ENCODE data around the gene DNHD1. TPM values are rescaled to one million over a fixed set of nuclear protein-coding genes. Genes with fewer than 3 reads are reported as not detected.

The DNHD1 gene
- total and polyA plus RNA-seq, 2 experiments from 2014 or later, result 3.6 to 9.6 TPM

DNA sequence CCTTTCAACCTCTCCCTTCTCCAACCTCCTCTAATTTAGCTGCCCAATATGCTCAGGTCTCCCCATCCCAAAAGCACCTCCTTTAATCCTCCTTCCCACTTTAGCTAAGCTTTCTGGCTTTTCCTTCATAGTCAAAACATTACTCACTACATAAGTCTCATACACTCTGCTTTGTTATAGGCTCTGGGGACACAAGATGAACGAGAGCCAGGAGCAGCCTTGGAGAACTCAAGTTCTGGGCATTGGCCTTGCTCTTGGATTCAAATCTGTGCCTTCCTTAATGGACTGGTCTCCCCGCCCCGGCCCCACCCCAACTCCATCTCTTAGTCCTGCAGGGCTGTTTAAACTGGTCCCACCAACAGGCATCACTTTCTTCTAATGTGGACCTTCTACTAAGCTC is 44.9 kb upstream of the DNHD1 start:
- Mint-ChIP-seq H3K36me3 (ENCODE audit: low read depth) (no peaks in the 10 kb centered on the region), H3K9me3 (no peaks in the 10 kb centered on the region), H3K27ac (no peak overlapping the region), H3K4me1 (no peaks in the 10 kb centered on the region), H3K27me3 (ENCODE audit: insufficient read depth, low read depth, poor library complexity) (no peaks in the 10 kb centered on the region), H3K4me3 (no peak overlapping the region)
- H3K36me3 ChIP-seq (ENCODE audit: insufficient read depth), result 0 out of 2 replicates have a peak, but pooled peaks cover 3% of the 10 kb centered on the region
- H3F3A ChIP-seq (replicated peaks; ENCODE audit: low read depth), result no peaks in the 10 kb centered on the region
- H3K79me2 ChIP-seq (replicated peaks; ENCODE audit: insufficient read depth), result no peaks in the 10 kb centered on the region
- no peak overlapping the region for H3K4me3 ChIP-seq
- no peak overlapping the region for H3K27ac ChIP-seq (ENCODE audit: low read depth)
- no peaks in the 10 kb centered on the region for H4K20me1 ChIP-seq (replicated peaks; ENCODE audit: insufficient read depth)
- no peaks in the 10 kb centered on the region for H3K4me1 ChIP-seq (ENCODE audit: insufficient read depth)
- ATAC-seq (no peak), DNase-seq (ENCODE audit: low spot score) (no peak)
- H2AFZ ChIP-seq, result no peak overlapping the region
- no peak for TF ChIP-seq NANOG (IDR thresholded peaks at IDR 0.05; ENCODE audit: borderline replicate concordance)
- no peaks in the 10 kb centered on the region for H3K27me3 ChIP-seq (ENCODE audit: insufficient read depth)
- no peaks in the 10 kb centered on the region for H3K9me2 ChIP-seq (ENCODE audit: insufficient read depth)
- no peak overlapping the region for H3K4me2 ChIP-seq

DNA sequence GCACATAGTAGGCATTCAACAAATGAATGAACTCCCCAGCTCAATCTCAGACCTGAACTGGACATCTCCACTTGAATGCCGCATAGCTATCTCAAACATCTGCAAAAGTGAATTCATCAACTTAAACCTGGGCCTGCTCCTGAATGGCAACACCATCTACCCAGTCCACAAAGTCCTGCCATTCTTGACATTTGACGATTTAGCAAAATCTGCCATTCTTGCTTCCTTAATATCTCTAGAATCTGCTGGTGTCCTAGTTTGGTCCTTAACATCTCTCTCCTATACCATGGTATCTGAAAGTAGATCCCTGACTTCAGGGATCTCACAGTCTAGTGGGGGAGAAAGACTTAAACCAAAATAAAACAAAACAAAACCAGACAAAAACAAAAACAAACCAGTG is 43.9 kb upstream of the DNHD1 start:
- Histone ChIP-seq H2AFZ (no peak overlapping the region), H3K36me3 (ENCODE audit: insufficient read depth) (0 out of 2 replicates have a peak, but pooled peaks cover 3% of the 10 kb centered on the region), H4K20me1 (replicated peaks; ENCODE audit: insufficient read depth) (no peaks in the 10 kb centered on the region), H3F3A (replicated peaks; ENCODE audit: low read depth) (no peaks in the 10 kb centered on the region), H3K4me3 (no peak overlapping the region), H3K79me2 (replicated peaks; ENCODE audit: insufficient read depth) (no peaks in the 10 kb centered on the region), H3K9me2 (ENCODE audit: insufficient read depth) (no peaks in the 10 kb centered on the region), H3K4me1 (ENCODE audit: insufficient read depth) (no peaks in the 10 kb centered on the region), H3K27me3 (ENCODE audit: insufficient read depth) (no peaks in the 10 kb centered on the region), H3K27ac (ENCODE audit: low read depth) (no peak overlapping the region), H3K4me2 (no peak overlapping the region)
- no peaks in the 10 kb centered on the region for H3K4me1 Mint-ChIP-seq
- H3K9me3 Mint-ChIP-seq, result no peaks in the 10 kb centered on the region
- no peak overlapping the region for H3K4me3 Mint-ChIP-seq
- DNase-seq (ENCODE audit: low spot score) (no peak), ATAC-seq (no peak)
- no peaks in the 10 kb centered on the region for H3K27me3 Mint-ChIP-seq (ENCODE audit: insufficient read depth, low read depth, poor library complexity)
- H3K27ac Mint-ChIP-seq, result no peak overlapping the region
- no peaks in the 10 kb centered on the region for H3K36me3 Mint-ChIP-seq (ENCODE audit: low read depth)
- no peak for TF ChIP-seq POLR2AphosphoS5 (IDR thresholded peaks at IDR 0.05; ENCODE audit: low read depth)
- no peak for TF ChIP-seq CREB1 (CRISPR knock-in tag; IDR thresholded peaks at IDR 0.05; ENCODE audit: low read depth)
- TF ChIP-seq, protein P1, sequence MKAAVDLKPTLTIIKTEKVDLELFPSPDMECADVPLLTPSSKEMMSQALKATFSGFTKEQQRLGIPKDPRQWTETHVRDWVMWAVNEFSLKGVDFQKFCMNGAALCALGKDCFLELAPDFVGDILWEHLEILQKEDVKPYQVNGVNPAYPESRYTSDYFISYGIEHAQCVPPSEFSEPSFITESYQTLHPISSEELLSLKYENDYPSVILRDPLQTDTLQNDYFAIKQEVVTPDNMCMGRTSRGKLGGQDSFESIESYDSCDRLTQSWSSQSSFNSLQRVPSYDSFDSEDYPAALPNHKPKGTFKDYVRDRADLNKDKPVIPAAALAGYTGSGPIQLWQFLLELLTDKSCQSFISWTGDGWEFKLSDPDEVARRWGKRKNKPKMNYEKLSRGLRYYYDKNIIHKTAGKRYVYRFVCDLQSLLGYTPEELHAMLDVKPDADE (IDR thresholded peaks at IDR 0.05), result no peak
- TF ChIP-seq EZH2 (IDR thresholded peaks at IDR 0.05; ENCODE audit: low read depth, unreplicated experiment), result no peak
- TF ChIP-seq JUNB (IDR thresholded peaks at IDR 0.05; ENCODE audit: unreplicated experiment), result no peak
- TF ChIP-seq, protein P2, sequence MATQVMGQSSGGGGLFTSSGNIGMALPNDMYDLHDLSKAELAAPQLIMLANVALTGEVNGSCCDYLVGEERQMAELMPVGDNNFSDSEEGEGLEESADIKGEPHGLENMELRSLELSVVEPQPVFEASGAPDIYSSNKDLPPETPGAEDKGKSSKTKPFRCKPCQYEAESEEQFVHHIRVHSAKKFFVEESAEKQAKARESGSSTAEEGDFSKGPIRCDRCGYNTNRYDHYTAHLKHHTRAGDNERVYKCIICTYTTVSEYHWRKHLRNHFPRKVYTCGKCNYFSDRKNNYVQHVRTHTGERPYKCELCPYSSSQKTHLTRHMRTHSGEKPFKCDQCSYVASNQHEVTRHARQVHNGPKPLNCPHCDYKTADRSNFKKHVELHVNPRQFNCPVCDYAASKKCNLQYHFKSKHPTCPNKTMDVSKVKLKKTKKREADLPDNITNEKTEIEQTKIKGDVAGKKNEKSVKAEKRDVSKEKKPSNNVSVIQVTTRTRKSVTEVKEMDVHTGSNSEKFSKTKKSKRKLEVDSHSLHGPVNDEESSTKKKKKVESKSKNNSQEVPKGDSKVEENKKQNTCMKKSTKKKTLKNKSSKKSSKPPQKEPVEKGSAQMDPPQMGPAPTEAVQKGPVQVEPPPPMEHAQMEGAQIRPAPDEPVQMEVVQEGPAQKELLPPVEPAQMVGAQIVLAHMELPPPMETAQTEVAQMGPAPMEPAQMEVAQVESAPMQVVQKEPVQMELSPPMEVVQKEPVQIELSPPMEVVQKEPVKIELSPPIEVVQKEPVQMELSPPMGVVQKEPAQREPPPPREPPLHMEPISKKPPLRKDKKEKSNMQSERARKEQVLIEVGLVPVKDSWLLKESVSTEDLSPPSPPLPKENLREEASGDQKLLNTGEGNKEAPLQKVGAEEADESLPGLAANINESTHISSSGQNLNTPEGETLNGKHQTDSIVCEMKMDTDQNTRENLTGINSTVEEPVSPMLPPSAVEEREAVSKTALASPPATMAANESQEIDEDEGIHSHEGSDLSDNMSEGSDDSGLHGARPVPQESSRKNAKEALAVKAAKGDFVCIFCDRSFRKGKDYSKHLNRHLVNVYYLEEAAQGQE (IDR thresholded peaks at IDR 0.05; ENCODE audit: unreplicated experiment), result no peak
- TF ChIP-seq ZNF331 (CRISPR knock-in tag; IDR thresholded peaks at IDR 0.05; ENCODE audit: low read depth), result no peak
- TF ChIP-seq STAT1 (IDR thresholded peaks at IDR 0.05; ENCODE audit: unreplicated experiment), result no peak
- TF ChIP-seq ZNF114 (CRISPR knock-in tag; IDR thresholded peaks at IDR 0.05), result no peak
- TF ChIP-seq, protein P3, sequence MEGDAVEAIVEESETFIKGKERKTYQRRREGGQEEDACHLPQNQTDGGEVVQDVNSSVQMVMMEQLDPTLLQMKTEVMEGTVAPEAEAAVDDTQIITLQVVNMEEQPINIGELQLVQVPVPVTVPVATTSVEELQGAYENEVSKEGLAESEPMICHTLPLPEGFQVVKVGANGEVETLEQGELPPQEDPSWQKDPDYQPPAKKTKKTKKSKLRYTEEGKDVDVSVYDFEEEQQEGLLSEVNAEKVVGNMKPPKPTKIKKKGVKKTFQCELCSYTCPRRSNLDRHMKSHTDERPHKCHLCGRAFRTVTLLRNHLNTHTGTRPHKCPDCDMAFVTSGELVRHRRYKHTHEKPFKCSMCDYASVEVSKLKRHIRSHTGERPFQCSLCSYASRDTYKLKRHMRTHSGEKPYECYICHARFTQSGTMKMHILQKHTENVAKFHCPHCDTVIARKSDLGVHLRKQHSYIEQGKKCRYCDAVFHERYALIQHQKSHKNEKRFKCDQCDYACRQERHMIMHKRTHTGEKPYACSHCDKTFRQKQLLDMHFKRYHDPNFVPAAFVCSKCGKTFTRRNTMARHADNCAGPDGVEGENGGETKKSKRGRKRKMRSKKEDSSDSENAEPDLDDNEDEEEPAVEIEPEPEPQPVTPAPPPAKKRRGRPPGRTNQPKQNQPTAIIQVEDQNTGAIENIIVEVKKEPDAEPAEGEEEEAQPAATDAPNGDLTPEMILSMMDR (conservative IDR thresholded peaks at IDR 0.05; ENCODE audit: low read depth in 2 of 2), result no peak
- TF ChIP-seq EZH2phosphoT487 (IDR thresholded peaks at IDR 0.05; ENCODE audit: unreplicated experiment), result no peak
